ENCODE data around the gene DRAM1. TPM values are rescaled to one million over a fixed set of nuclear protein-coding genes. Genes with fewer than 3 reads are reported as not detected.

DRAM1 gene
- polyA plus RNA-seq, 2 of the 4 experiments (the other 2 are of a cell fraction): 28.0 to 39.1 TPM

Small RNA genes within 50 kb of the gene (small RNA-seq; reads per million reads assigned to genes)
- 0 reads per million in 6 experiments for gene RNA5SP369
- gene RNU6-1183P: 0 to 0.16 (median 0) reads per million in 6 experiments

Other genes starting within 250 kb of the DRAM1 start
- 84.0 and 102 TPM in 2 replicates for gene CHPT1, start 179.9 kb upstream of the DRAM1 start, polyA plus RNA-seq (2011; rRNA removed)
- 51.2 to 52.0 TPM (median 51.5 TPM) in 3 replicates for gene CHPT1, start 179.9 kb upstream of the DRAM1 start, polyA plus RNA-seq (2017; fragmentation: RNase III; extraction: RNeasy Plus Mini Kit Qiagen cat#74134 plus additional on column Dnase treatment)
- gene SYCP3, start 138.1 kb upstream of the DRAM1 start, polyA plus RNA-seq (2011; rRNA removed): 0.13 and 0.14 TPM in 2 replicates
- gene SYCP3, start 138.1 kb upstream of the DRAM1 start, polyA plus RNA-seq (2017; fragmentation: RNase III; extraction: RNeasy Plus Mini Kit Qiagen cat#74134 plus additional on column Dnase treatment): 0.12 to 0.27 TPM (median 0.22 TPM) in 3 replicates
- gene GNPTAB, start 46.6 kb upstream of the DRAM1 start, polyA plus RNA-seq (2011; rRNA removed): 29.3 and 35.2 TPM in 2 replicates
- 18.8 to 20.3 TPM (median 19.1 TPM) in 3 replicates for gene GNPTAB, start 46.6 kb upstream of the DRAM1 start, polyA plus RNA-seq (2017; fragmentation: RNase III; extraction: RNeasy Plus Mini Kit Qiagen cat#74134 plus additional on column Dnase treatment)
- gene WASHC3, start 184.4 kb downstream of the DRAM1 start, polyA plus RNA-seq (2011; rRNA removed): 54.9 and 63.3 TPM in 2 replicates
- 36.2 to 39.1 TPM (median 38.1 TPM) in 3 replicates for gene WASHC3, start 184.4 kb downstream of the DRAM1 start, polyA plus RNA-seq (2017; fragmentation: RNase III; extraction: RNeasy Plus Mini Kit Qiagen cat#74134 plus additional on column Dnase treatment)
- gene NUP37, start 242.5 kb downstream of the DRAM1 start, polyA plus RNA-seq (2011; rRNA removed): 91.9 and 118 TPM in 2 replicates
- 98.0 to 103 TPM (median 101 TPM) in 3 replicates for gene NUP37, start 242.5 kb downstream of the DRAM1 start, polyA plus RNA-seq (2017; fragmentation: RNase III; extraction: RNeasy Plus Mini Kit Qiagen cat#74134 plus additional on column Dnase treatment)
- gene PARPBP, start 242.6 kb downstream of the DRAM1 start, polyA plus RNA-seq (2011; rRNA removed): 32.6 and 58.2 TPM in 2 replicates
- 31.8 to 32.8 TPM (median 32.4 TPM) in 3 replicates for gene PARPBP, start 242.6 kb downstream of the DRAM1 start, polyA plus RNA-seq (2017; fragmentation: RNase III; extraction: RNeasy Plus Mini Kit Qiagen cat#74134 plus additional on column Dnase treatment)

Data from A549 (cell line).